Measurements from ENCODE around the gene MAN2A1. TPM values are rescaled to one million over a fixed set of nuclear protein-coding genes. Genes with fewer than 3 reads are reported as not detected.

Gene MAN2A1
- total RNA-seq, 6 experiments from 2014 or later = 48.1 to 68.8 (median 61.9) TPM

DNA sequence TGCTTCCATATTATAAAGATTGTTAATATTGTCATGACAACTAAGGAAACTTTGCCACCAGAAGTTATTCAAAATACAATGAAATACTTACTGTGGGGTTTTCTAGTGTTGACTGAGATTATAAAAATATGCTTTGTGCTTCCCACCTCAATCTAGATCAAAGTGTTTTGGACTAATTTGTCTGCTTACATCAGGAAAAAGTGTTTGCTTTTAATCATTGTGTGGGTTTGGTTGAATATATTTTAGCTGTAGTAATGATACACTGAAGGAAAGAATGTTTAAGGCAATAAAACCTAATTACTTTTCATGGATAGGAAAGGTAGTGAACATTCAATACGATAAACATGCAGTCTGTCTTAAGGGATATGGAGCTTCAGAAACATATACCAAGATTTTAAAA is 29.8 kb upstream of the MAN2A1 start:
- Histone ChIP-seq H3K27me3 (no peaks in the 10 kb centered on the region), H3K27ac (no peak overlapping the region), H3K36me3 (no peaks in the 10 kb centered on the region), H3K4me3 (no peak overlapping the region), H3K9me3 (no peaks in the 10 kb centered on the region), H3K4me1 (no peaks in the 10 kb centered on the region)
- TF ChIP-seq POLR2A (IDR thresholded peaks at IDR 0.05) (no peak), CTCF (IDR thresholded peaks at IDR 0.05) (no peak)
- DNase-seq (no peak), ATAC-seq (no peak)
- intact Hi-C loops (cut with DNase I) = no loop called here
- WGBS (ENCODE audit: insufficient coverage, low coverage, low lambda C conversion rate, missing lambda C conversion rate) = 89% methylated on average over 1 of the region's 1 CpG

- Histone ChIP-seq H3K27ac (no peak overlapping the region), H3K27me3 (no peaks in the 10 kb centered on the region), H3K9me3 (no peaks in the 10 kb centered on the region), H3K4me1 (no peaks in the 10 kb centered on the region), H3K36me3 (no peaks in the 10 kb centered on the region), H3K4me3 (no peak overlapping the region)
- no peak for DNase-seq
- 67% methylated on average over 5 of the region's 5 CpGs for WGBS (ENCODE audit: insufficient coverage, low coverage, low lambda C conversion rate, missing lambda C conversion rate)
- TF ChIP-seq POLR2A (IDR thresholded peaks at IDR 0.05) (no peak), CTCF (IDR thresholded peaks at IDR 0.05) (no peak)
- ATAC-seq = no peak
- intact Hi-C loops (cut with DNase I) = no loop called here
Measured at GRCh38 chr5:109660301-109660700, 29.4 kb upstream of the MAN2A1 start.

- Histone ChIP-seq H3K27ac (no peak overlapping the region), H3K4me1 (no peaks in the 10 kb centered on the region), H3K9me3 (no peaks in the 10 kb centered on the region), H3K36me3 (no peaks in the 10 kb centered on the region), H3K27me3 (no peaks in the 10 kb centered on the region), H3K4me3 (no peak overlapping the region)
- intact Hi-C loops (cut with DNase I) = no loop called here
- no peak for TF ChIP-seq CTCF (IDR thresholded peaks at IDR 0.05)
- no peak for TF ChIP-seq POLR2A (IDR thresholded peaks at IDR 0.05)
- WGBS (ENCODE audit: insufficient coverage, low coverage, low lambda C conversion rate, missing lambda C conversion rate) = 59% methylated on average over 2 of the region's 5 CpGs
- DNase-seq (no peak), ATAC-seq (no peak)
Measured at GRCh38 chr5:109668237-109668636, 21.5 kb upstream of the MAN2A1 start.

DNA sequence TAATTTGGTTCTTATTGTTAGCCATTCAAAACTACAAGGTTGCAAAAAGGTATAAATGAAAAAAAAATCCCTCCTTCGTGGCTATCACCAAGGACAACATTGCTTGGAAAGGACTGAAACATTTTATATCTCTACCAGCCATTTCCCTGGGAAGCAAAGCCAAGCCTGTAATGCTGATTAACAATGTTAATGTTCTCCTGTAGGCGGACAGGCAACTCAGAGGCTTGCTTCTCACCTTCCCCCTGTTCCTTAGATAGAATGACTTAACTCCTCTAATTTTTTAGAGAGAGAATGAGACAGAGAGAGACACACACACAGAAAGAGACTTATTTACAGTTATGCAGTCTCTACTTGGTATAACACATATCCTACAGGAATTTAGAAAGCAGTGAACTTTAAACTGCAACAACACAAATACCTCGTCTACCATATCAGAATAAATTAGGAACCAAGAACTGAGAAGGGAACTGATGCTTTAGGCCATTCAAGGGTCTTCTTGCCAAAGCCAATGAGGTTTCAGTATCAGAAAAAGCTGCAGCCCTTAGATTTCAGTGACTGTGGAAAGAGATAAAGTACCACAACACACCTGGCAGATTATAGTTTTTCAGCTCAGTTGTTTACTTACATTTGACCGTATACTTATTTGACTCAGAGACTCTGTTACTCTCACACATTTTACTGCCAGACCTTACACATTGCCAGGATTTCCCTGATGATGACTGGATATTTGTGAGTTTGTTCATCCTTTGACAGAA is 20.9 kb upstream of the MAN2A1 start:
- Histone ChIP-seq H3K4me1 (no peaks in the 10 kb centered on the region), H3K36me3 (no peaks in the 10 kb centered on the region), H3K27me3 (no peaks in the 10 kb centered on the region), H3K27ac (no peak overlapping the region), H3K9me3 (no peaks in the 10 kb centered on the region), H3K4me3 (no peak overlapping the region)
- WGBS (ENCODE audit: insufficient coverage, low coverage, low lambda C conversion rate, missing lambda C conversion rate) = 59% methylated on average over 4 of the region's 4 CpGs
- ATAC-seq = no peak
- no peak for DNase-seq
- intact Hi-C loops (cut with DNase I) = no loop called here
- TF ChIP-seq POLR2A (IDR thresholded peaks at IDR 0.05) (no peak), CTCF (IDR thresholded peaks at IDR 0.05) (no peak)

Data from right lobe of liver (tissue), 6 donors.